Neural cell (in vitro differentiated cells): ENCODE data around the gene PADI6. TPM values are rescaled to one million over a fixed set of nuclear protein-coding genes. Genes with fewer than 3 reads are reported as not detected.
"Not testable (repeated sequence)": the region's sequence is repeated elsewhere in the genome, so short reads cannot be mapped to it uniquely, and the experiment has no call there.

Experiments
- H2AFZ ChIP-seq: fragments of 200-600, 300-800 bp; sonication (generic), shearing (Covaris generic); 2 replicates; pipeline ENCODE4 v1.6.0; 2014; ENCODE audit warnings: low read depth, mild to moderate bottlenecking, antibody characterized with exemption, low read length, moderate library complexity
- H3F3A ChIP-seq: fragments of 200-600 bp; shearing (Covaris generic); 2 replicates; pipeline ENCODE4 v1.6.1; 2016; ENCODE audit warnings: mild to moderate bottlenecking, moderate library complexity, mixed read lengths, antibody characterized with exemption, low read length; ENCODE audit not compliant: insufficient read depth, poor library complexity, severe bottlenecking
- H3K27ac ChIP-seq: fragments of 200-600, 300-800 bp; sonication (generic), shearing (Covaris generic); 2 replicates; pipeline ENCODE4 v1.5.1; 2014; ENCODE audit warnings: mild to moderate bottlenecking, low read length, moderate library complexity
- H3K27me3 ChIP-seq: fragments of 300-800, 200-600 bp; sonication (generic), shearing (Covaris generic); 2 replicates; pipeline ENCODE4 v1.6.0; 2014; ENCODE audit warnings: mild to moderate bottlenecking, low read depth, low read length, moderate library complexity; ENCODE audit not compliant: insufficient read depth
- H3K36me3 ChIP-seq: fragments of 300-800, 200-600 bp; sonication (generic), shearing (Covaris generic); 2 replicates; pipeline ENCODE4 v1.5.1; 2014; ENCODE audit warnings: mild to moderate bottlenecking, antibody characterized with exemption, low read length, moderate library complexity; ENCODE audit not compliant: insufficient read depth
- H3K4me2 ChIP-seq: fragments of 300-800, 200-600 bp; sonication (generic), shearing (Covaris generic); 2 replicates; pipeline ENCODE4 v1.6.0; 2014; ENCODE audit warnings: mild to moderate bottlenecking, low read length
- H3K4me3 ChIP-seq: fragments of 300-800, 200-600 bp; sonication (generic), shearing (Covaris generic); 2 replicates; pipeline ENCODE4 v1.5.1; 2014; ENCODE audit warnings: mild to moderate bottlenecking, low read length, moderate library complexity
- H3K79me2 ChIP-seq: fragments of 200-600 bp; shearing (Covaris generic); replicated peaks from 2 replicates; pipeline ENCODE4 v1.6.0; 2014; ENCODE audit warnings: mild to moderate bottlenecking, low read length, moderate library complexity; ENCODE audit not compliant: insufficient read depth
- H3K9ac ChIP-seq: fragments of 300-800, 200-600 bp; sonication (generic), shearing (Covaris generic); 2 replicates; pipeline ENCODE4 v1.6.1; 2016; ENCODE audit warnings: mild to moderate bottlenecking, low read length, mixed read lengths
- H3K9me2 ChIP-seq: fragments of 200-600 bp; shearing (Covaris generic); 2 replicates; pipeline ENCODE4 v1.6.1; 2016; ENCODE audit warnings: mild to moderate bottlenecking, low read length, mixed read lengths; ENCODE audit not compliant: insufficient read depth
- H3K9me3 ChIP-seq: fragments of 200-600, 300-800 bp; sonication (generic), shearing (Covaris generic); 2 replicates; pipeline ENCODE4 v1.6.1; 2016; ENCODE audit warnings: mild to moderate bottlenecking, mixed run types, low read length, moderate library complexity, mixed read lengths
- H4K20me1 ChIP-seq: fragments of 200-600 bp; shearing (Covaris generic); 2 replicates; pipeline ENCODE4 v1.6.1; 2016; ENCODE audit warnings: mild to moderate bottlenecking, mixed run types; ENCODE audit not compliant: insufficient read depth
- EP300 ChIP-seq: fragments of 450-650 bp; conservative IDR thresholded peaks from 2 replicates; pipeline ENCODE4 v1.6.1; 2014; ENCODE audit warnings: antibody characterized with exemption, mild to moderate bottlenecking, moderate library complexity; ENCODE audit not compliant: poor library complexity, severe bottlenecking
- EZH2 ChIP-seq: fragments of 200-600, 300-800 bp; shearing (Covaris generic), sonication (generic); IDR thresholded peaks from 2 replicates; pipeline ENCODE4 v1.6.1; 2014; ENCODE audit warnings: antibody characterized with exemption, low read length, borderline replicate concordance, mild to moderate bottlenecking; ENCODE audit not compliant: insufficient read depth, poor library complexity, severe bottlenecking
- MXI1 ChIP-seq: fragments of 450-650 bp; conservative IDR thresholded peaks from 2 replicates; pipeline ENCODE4 v1.6.1; 2014; ENCODE audit warnings: antibody characterized with exemption, mild to moderate bottlenecking; ENCODE audit not compliant: poor library complexity, severe bottlenecking
- POLR2AphosphoS5 ChIP-seq: IDR thresholded peaks from 2 replicates; pipeline ENCODE4 v1.6.1; 2012
- RAD21 ChIP-seq: fragments of 450-650 bp; conservative IDR thresholded peaks from 2 replicates; pipeline ENCODE4 v1.6.1; 2014; ENCODE audit warnings: antibody characterized with exemption, mild to moderate bottlenecking, moderate library complexity
- REST ChIP-seq: IDR thresholded peaks from 2 replicates; pipeline ENCODE4 v1.6.1; 2012; ENCODE audit warnings: borderline replicate concordance
- SMC3 ChIP-seq: fragments of 450-650 bp; conservative IDR thresholded peaks from 2 replicates; pipeline ENCODE4 v1.6.1; 2014; ENCODE audit warnings: antibody characterized with exemption, mild to moderate bottlenecking, moderate library complexity; ENCODE audit not compliant: poor library complexity
- TAF1 ChIP-seq: IDR thresholded peaks from 2 replicates; pipeline ENCODE4 v1.6.1; 2012; ENCODE audit warnings: low read depth
- polyA plus RNA-seq: library from polyadenylated mRNA; depleted of rRNA; stranded (reverse); fragments of >200 nt; gene quantifications from 2 replicates; pipeline ENCODE4 v1.2.3, GENCODE V29; 2014
- TF ChIP-seq, protein P1 (sequence below): fragments of 450-650 bp; IDR thresholded peaks from 2 replicates; pipeline ENCODE4 v1.5.1; 2014; ENCODE audit warnings: antibody characterized with exemption, mild to moderate bottlenecking, moderate library complexity; ENCODE audit not compliant: poor library complexity, severe bottlenecking

Gene PADI6
- polyA plus RNA-seq, 1 donor from 2014 or later: not detected

GRCh38 chr1:17407786-17408514 lies 36.0 kb downstream of the PADI6 start:
- not testable (repeated sequence) for H3K9ac ChIP-seq, H3K36me3 ChIP-seq, H3K4me3 ChIP-seq, H3K27me3 ChIP-seq, H3K4me2 ChIP-seq, H3F3A ChIP-seq, H3K9me2 ChIP-seq, H3K9me3 ChIP-seq, H3K79me2 ChIP-seq, H3K27ac ChIP-seq, H4K20me1 ChIP-seq, H2AFZ ChIP-seq

DNA sequence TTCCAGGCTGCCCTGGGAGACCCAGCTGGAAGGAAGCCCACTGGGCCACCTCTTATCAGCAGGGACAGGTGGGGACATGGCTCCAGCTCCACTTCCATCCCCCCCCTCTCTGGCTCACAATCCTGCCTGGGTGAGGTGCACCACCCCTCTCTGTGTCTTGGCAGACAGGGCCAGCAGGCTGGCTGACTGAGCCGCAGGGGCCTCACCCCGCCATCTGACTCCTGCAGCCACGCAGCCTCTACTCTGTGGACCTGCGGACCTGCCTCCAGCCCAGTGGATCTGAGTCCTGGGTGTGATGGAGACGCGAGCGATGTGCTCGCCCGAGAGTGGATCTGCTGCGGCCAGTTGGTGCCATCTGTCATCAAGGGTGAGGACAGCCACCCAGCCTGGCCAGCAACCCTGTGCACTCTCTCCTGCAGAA lies 37.4 kb downstream of the PADI6 start:
- H3K4me2 ChIP-seq: no peak overlapping the region
- H4K20me1 ChIP-seq: no peaks in the 10 kb centered on the region
- H3K79me2 ChIP-seq: no peaks in the 10 kb centered on the region
- no peak overlapping the region for H3K4me3 ChIP-seq
- no peak overlapping the region for H3K27ac ChIP-seq
- H3K9ac ChIP-seq: no peak overlapping the region
- no peaks in the 10 kb centered on the region for H3K9me3 ChIP-seq
- no peak for TF ChIP-seq TAF1
- TF ChIP-seq REST: no peak
- no peak for TF ChIP-seq MXI1
- TF ChIP-seq POLR2AphosphoS5: no peak
- no peak for TF ChIP-seq RAD21
- no peak for TF ChIP-seq EZH2
- no peak for TF ChIP-seq SMC3
- H3K27me3 ChIP-seq: no peaks in the 10 kb centered on the region
- no peaks in the 10 kb centered on the region for H3F3A ChIP-seq
- H3K9me2 ChIP-seq: no peaks in the 10 kb centered on the region
- no peaks in the 10 kb centered on the region for H3K36me3 ChIP-seq
- no peak overlapping the region for H2AFZ ChIP-seq

DNA sequence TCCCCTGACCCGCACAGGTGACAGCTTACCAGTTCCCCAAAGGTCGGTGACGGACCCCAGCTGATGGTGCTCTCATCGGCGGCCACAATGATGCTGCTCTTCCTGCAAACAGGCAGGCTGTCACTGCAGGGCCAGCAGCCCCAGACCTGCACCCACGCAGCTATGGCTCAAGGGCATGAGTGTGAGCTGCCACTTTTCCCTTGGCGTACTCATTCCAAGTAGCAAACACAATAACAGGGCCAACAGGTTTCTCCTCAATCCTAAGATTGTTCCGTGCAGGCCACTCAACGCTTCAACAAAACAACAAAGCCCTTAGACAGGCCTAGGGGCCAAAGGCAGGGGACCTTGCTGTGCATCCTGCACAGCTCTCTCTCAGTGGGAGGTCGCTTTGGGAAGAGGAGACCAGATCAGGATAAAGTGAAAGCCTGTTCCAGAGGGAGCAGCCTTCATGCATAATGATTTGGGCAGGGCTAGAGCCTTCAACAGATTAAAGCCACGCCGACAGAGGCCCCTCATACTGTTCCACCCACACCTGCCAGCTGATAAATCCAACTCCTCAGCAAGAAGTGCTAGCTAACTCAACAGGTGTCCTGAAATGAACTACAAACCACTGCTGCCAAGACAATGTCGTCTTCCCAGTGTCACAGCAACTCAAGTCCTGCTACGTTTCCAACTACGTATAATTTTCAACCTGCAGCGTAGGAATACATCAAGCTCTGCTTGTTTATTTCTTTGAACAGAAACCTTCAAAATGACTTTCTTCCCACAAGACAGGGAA lies 40.3 kb downstream of the PADI6 start:
- Histone ChIP-seq H3K36me3 (no peaks in the 10 kb centered on the region), H3K27me3 (no peaks in the 10 kb centered on the region), H3K9me3 (no peaks in the 10 kb centered on the region), H3K4me3 (no peak overlapping the region), H3K9ac (no peak overlapping the region), H3K79me2 (no peaks in the 10 kb centered on the region), H2AFZ (no peak overlapping the region), H3F3A (no peaks in the 10 kb centered on the region), H4K20me1 (no peaks in the 10 kb centered on the region), H3K4me2 (no peak overlapping the region), H3K27ac (no peak overlapping the region), H3K9me2 (no peaks in the 10 kb centered on the region)
- TF ChIP-seq TAF1 (no peak), SMC3 (no peak), EP300 (no peak), EZH2 (no peak), RAD21 (no peak), POLR2AphosphoS5 (no peak), REST (no peak), MXI1 (no peak)
- TF ChIP-seq, protein P1, sequence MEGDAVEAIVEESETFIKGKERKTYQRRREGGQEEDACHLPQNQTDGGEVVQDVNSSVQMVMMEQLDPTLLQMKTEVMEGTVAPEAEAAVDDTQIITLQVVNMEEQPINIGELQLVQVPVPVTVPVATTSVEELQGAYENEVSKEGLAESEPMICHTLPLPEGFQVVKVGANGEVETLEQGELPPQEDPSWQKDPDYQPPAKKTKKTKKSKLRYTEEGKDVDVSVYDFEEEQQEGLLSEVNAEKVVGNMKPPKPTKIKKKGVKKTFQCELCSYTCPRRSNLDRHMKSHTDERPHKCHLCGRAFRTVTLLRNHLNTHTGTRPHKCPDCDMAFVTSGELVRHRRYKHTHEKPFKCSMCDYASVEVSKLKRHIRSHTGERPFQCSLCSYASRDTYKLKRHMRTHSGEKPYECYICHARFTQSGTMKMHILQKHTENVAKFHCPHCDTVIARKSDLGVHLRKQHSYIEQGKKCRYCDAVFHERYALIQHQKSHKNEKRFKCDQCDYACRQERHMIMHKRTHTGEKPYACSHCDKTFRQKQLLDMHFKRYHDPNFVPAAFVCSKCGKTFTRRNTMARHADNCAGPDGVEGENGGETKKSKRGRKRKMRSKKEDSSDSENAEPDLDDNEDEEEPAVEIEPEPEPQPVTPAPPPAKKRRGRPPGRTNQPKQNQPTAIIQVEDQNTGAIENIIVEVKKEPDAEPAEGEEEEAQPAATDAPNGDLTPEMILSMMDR: no peak
